ENCODE data around the gene C6orf52. TPM values are rescaled to one million over a fixed set of nuclear protein-coding genes. Genes with fewer than 3 reads are reported as not detected.
A peak's percentile ranks its signal among the peaks of the same experiment; 100 is the strongest.
"Not testable (repeated sequence)": the region's sequence is repeated elsewhere in the genome, so short reads cannot be mapped to it uniquely, and the experiment has no call there.

C6orf52 gene
- 1 to 10 TPM; 1.1 to 1.9 TPM for total RNA-seq

GRCh38 chr6:10694302-10695085 is at the start of gene C6orf52, which contains the start of gene PAK1IP1:
C6orf52 (minus strand) TSS chr6:10694616; CDS start chr6:10687550, 7,066 bp downstream.
PAK1IP1 (plus strand) TSS chr6:10694972; CDS start chr6:10694986, 14 bp downstream.
- H3K27ac Mint-ChIP-seq: peak within 1 kb of the TSS; percentile 100
- no peaks in the 10 kb centered on the region for H3K27me3 Mint-ChIP-seq
- ChIA-PET POLR2A (interaction anchor here (0.8 to 1.0 kb wide), 3 partner anchors 26 to 54 kb away, joined by 3 to 5 read pairs (median 4); partner anchors contain the start of gene TMEM14B), CTCF (interaction anchor here (0.6 to 2.0 kb wide), 10 partner anchors 12 to 666 kb away, joined by 3 to 16 read pairs (median 3); partner anchors contain the start of gene TMEM14C)
- peaks cover 44% of the 10 kb centered on the region for H3K4me1 Mint-ChIP-seq
- H3K4me3 Mint-ChIP-seq: peak within 1 kb of the TSS; percentile 91
- DNase-seq: peak; percentile 95
- H3K36me3 Mint-ChIP-seq (ENCODE audit: low read depth): peaks cover 28% of the 10 kb centered on the region
- H3K9me3 Mint-ChIP-seq: no peaks in the 10 kb centered on the region

DNA sequence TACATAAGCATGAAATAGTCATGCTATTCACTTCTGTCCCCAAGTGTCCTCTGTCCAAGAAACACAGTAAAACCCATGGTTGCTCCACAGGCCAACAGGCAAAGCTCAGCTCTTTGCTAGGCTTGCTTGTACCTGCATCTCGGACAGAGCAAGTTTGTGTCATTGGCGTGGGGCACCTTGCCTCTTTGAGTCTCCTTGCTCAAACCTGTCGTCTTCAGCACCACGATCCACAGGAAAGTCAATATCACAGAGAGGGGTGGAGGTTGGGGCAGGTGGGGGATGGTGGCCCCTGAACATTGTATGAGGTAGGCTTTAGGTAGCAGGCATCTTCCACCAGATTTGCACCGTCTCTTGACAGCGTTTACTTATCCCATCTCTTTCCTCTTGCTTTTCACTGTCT is 49.1 kb upstream of the C6orf52 start:
- ChIA-PET CTCF (interaction anchor here (1.2 kb wide), 1 partner anchor 17 kb away, joined by 3 read pairs; no protein-coding TSS in a partner anchor), POLR2A (no interaction called here)
- no peaks in the 10 kb centered on the region for H3K27me3 Mint-ChIP-seq
- DNase-seq: no peak
- peaks cover 14% of the 10 kb centered on the region for H3K36me3 Mint-ChIP-seq (ENCODE audit: low read depth)
- peaks cover 23% of the 10 kb centered on the region for H3K4me1 Mint-ChIP-seq
- H3K9me3 Mint-ChIP-seq: no peaks in the 10 kb centered on the region
- H3K27ac Mint-ChIP-seq: no peak overlapping the region
- no peak overlapping the region for H3K4me3 Mint-ChIP-seq

- CTCF ChIA-PET: interaction anchor here (1.0 to 1.3 kb wide), 2 partner anchors 13 to 19 kb away, joined by 3 to 4 read pairs; partner anchors contain the start of gene TMEM14C
- H3K4me3 Mint-ChIP-seq: no peak overlapping the region
- POLR2A ChIA-PET: interaction anchor here (0.5 kb wide), 1 partner anchor 21 kb away, joined by 4 read pairs; no protein-coding TSS in a partner anchor
- H3K36me3 Mint-ChIP-seq (ENCODE audit: low read depth): peaks cover 16% of the 10 kb centered on the region
- H3K27ac Mint-ChIP-seq: no peak overlapping the region
- no peaks in the 10 kb centered on the region for H3K9me3 Mint-ChIP-seq
- H3K27me3 Mint-ChIP-seq: no peaks in the 10 kb centered on the region
- H3K4me1 Mint-ChIP-seq: peaks cover 21% of the 10 kb centered on the region
- DNase-seq: no peak
Measured at GRCh38 chr6:10742251-10742650, 47.8 kb upstream of the C6orf52 start.

GRCh38 chr6:10741643-10742042 is 47.2 kb upstream of the C6orf52 start:
- DNase-seq, POLR2A ChIA-PET: not testable (repeated sequence)
- CTCF ChIA-PET: interaction anchor here (1.0 to 1.3 kb wide), 2 partner anchors 13 to 19 kb away, joined by 3 to 4 read pairs; partner anchors contain the start of gene TMEM14C

DNA sequence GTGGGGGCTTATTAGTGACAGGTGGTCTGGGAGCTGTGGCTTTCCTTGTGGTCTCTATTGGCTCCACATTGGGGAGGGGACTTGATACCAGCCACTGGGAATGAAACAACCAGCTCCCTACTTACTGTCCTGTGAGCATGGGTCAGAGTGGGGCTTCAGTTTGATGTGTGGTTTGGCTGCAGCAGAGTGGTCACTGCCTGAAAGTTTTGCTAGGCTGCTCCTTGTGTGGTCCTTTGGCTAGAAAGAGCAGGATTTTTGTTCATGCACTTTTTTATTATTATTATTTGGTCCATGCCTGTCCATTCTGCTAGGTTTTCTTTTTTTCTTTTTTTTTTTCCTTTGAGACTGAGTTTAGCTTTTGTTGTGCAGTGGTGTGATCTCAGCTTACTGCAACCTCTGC is 45.6 kb upstream of the C6orf52 start:
- Mint-ChIP-seq H3K27ac (no peak overlapping the region), H3K4me3 (no peak overlapping the region), H3K4me1 (peaks cover 2% of the 10 kb centered on the region), H3K36me3 (ENCODE audit: low read depth) (peaks cover 14% of the 10 kb centered on the region), H3K27me3 (no peaks in the 10 kb centered on the region), H3K9me3 (no peaks in the 10 kb centered on the region)
- CTCF ChIA-PET: interaction anchor here (0.5 to 0.9 kb wide), 3 partner anchors 9 to 65 kb away, joined by 3 to 5 read pairs (median 3); no protein-coding TSS in a partner anchor
- POLR2A ChIA-PET: no interaction called here
- DNase-seq: no peak

More at GRCh38 chr6:10741643-10742042, 47.2 kb upstream of the C6orf52 start:
- not testable (repeated sequence) for H3K27ac Mint-ChIP-seq, H3K4me3 Mint-ChIP-seq, H3K9me3 Mint-ChIP-seq, H3K27me3 Mint-ChIP-seq
- Mint-ChIP-seq H3K4me1 (peaks cover 16% of the 10 kb centered on the region), H3K36me3 (ENCODE audit: low read depth) (peaks cover 14% of the 10 kb centered on the region)

DNA sequence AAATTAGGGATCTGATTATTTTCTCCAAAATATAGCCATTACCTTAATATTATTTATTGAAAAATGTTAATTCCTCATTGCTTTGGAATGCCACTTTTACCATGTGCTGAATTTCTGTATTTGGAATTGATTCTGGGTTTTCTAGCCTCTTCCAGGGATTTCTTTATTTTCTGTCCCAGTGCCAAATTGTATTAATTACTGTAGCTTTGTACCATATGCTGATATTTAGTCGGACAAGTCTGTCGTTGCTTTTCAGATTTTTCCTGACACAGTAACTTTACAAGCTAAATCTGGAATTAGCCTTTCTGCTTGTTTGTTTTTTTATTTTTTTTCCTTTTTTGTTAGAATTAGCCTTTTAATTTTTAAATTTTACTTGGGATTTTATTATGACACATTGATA is 42.3 kb upstream of the C6orf52 start:
- ChIA-PET POLR2A (no interaction called here), CTCF (interaction anchor here (1.6 kb wide), 1 partner anchor 15 kb away, joined by 4 read pairs; no protein-coding TSS in a partner anchor)
- Mint-ChIP-seq H3K4me3 (no peak overlapping the region), H3K4me1 (no peaks in the 10 kb centered on the region), H3K27me3 (no peaks in the 10 kb centered on the region), H3K36me3 (ENCODE audit: low read depth) (peaks cover 17% of the 10 kb centered on the region), H3K9me3 (no peaks in the 10 kb centered on the region), H3K27ac (no peak overlapping the region)
- DNase-seq: no peak

- CTCF ChIA-PET: interaction anchor here (2.5 kb wide), 1 partner anchor 10 kb away, joined by 13 read pairs; the partner anchor contains the start of gene TMEM14C
Measured at GRCh38 chr6:10733863-10734262, 39.4 kb upstream of the C6orf52 start.

DNA sequence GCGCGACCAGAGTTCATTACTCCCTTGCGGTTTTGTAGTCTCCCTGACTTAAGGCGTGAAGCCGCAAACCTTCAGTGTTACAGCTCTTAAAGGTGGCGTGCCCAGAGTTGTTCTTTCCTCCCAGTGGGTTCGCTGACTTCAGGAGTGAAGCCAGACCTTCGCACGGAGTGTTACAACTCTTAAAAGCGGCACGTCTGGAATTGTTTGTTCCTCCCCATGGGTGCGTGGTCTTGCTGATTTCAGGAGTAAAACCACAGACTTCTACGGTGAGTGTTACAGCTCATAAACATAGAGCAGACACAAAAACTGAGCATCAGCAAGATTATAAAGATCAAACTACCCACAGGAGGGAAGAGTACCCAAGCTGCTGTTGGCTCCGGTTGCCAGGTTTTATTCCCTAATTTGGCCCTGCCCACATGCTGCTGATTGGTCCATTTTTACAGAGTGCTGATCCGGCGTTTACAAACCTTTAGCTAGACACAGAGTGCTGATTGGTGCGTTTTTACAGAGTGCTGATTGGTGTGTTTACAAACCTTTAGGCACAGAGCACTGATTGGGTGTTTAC is 38.8 kb upstream of the C6orf52 start:
- H3K4me1 Mint-ChIP-seq: peaks cover 2% of the 10 kb centered on the region
- DNase-seq: no peak
- H3K4me3 Mint-ChIP-seq: no peak overlapping the region
- H3K27me3 Mint-ChIP-seq: no peaks in the 10 kb centered on the region
- no peak overlapping the region for H3K27ac Mint-ChIP-seq
- no peaks in the 10 kb centered on the region for H3K9me3 Mint-ChIP-seq
- CTCF ChIA-PET: interaction anchor here (0.9 to 2.5 kb wide), 2 partner anchors 9 to 16 kb away, joined by 3 to 13 read pairs; partner anchors contain the start of gene TMEM14C
- POLR2A ChIA-PET: no interaction called here
- H3K36me3 Mint-ChIP-seq (ENCODE audit: low read depth): peaks cover 27% of the 10 kb centered on the region

More at GRCh38 chr6:10733863-10734262, 39.4 kb upstream of the C6orf52 start:
- no peaks in the 10 kb centered on the region for H3K9me3 Mint-ChIP-seq
- H3K27ac Mint-ChIP-seq: no peak overlapping the region
- H3K4me1 Mint-ChIP-seq: no peaks in the 10 kb centered on the region
- H3K4me3 Mint-ChIP-seq: no peak overlapping the region
- no peaks in the 10 kb centered on the region for H3K27me3 Mint-ChIP-seq
- no peak for DNase-seq
- POLR2A ChIA-PET: no interaction called here
- peaks cover 22% of the 10 kb centered on the region for H3K36me3 Mint-ChIP-seq (ENCODE audit: low read depth)

DNA sequence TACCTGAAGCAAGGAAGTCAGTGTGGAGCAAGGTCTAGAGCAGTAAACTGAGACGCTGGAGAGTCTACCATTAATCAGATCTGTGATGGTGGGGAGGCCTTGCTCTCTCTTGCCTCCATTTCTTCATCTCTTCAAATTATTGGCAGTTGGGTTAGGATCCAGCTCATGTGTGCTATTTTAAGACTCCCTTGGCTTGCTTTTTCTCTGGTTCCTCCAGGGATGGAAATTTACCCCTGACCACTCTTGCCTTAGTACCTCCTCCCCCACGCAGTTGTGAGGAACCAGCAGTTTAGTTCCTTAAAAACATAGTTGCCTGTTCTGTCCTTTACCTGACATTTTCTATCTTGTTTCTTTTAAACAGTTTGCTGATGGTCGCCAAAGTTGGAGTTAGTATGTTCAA is 35.8 kb upstream of the C6orf52 start:
- CTCF ChIA-PET: no interaction called here
- no peak overlapping the region for H3K4me3 Mint-ChIP-seq
- POLR2A ChIA-PET: no interaction called here

GRCh38 chr6:10725716-10726115 is 31.3 kb upstream of the C6orf52 start:
- H3K27me3 Mint-ChIP-seq: no peaks in the 10 kb centered on the region
- H3K9me3 Mint-ChIP-seq: no peaks in the 10 kb centered on the region
- no peak for DNase-seq
- H3K27ac Mint-ChIP-seq: no peak overlapping the region
- H3K4me1 Mint-ChIP-seq: peaks cover 55% of the 10 kb centered on the region
- H3K4me3 Mint-ChIP-seq: no peak overlapping the region
- POLR2A ChIA-PET: no interaction called here
- peaks cover 41% of the 10 kb centered on the region for H3K36me3 Mint-ChIP-seq (ENCODE audit: low read depth)
- CTCF ChIA-PET: interaction anchor here (0.9 to 1.4 kb wide), 2 partner anchors 13 to 18 kb away, joined by 3 read pairs; no protein-coding TSS in a partner anchor

More for the DNA sequence above, 35.8 kb upstream of the C6orf52 start:
- DNase-seq: no peak
- Mint-ChIP-seq H3K27ac (no peak overlapping the region), H3K27me3 (no peaks in the 10 kb centered on the region), H3K4me1 (peaks cover 14% of the 10 kb centered on the region), H3K36me3 (ENCODE audit: low read depth) (peaks cover 43% of the 10 kb centered on the region), H3K9me3 (no peaks in the 10 kb centered on the region)

- no peak for DNase-seq
- Mint-ChIP-seq H3K4me1 (peaks cover 56% of the 10 kb centered on the region), H3K36me3 (ENCODE audit: low read depth) (peaks cover 35% of the 10 kb centered on the region), H3K4me3 (no peak overlapping the region), H3K27ac (no peak overlapping the region), H3K27me3 (no peaks in the 10 kb centered on the region), H3K9me3 (no peaks in the 10 kb centered on the region)
- ChIA-PET CTCF (interaction anchor here (3.2 kb wide), 1 partner anchor 8 kb away, joined by 13 read pairs; no protein-coding TSS in a partner anchor), POLR2A (no interaction called here)
Measured at GRCh38 chr6:10725044-10725443, 30.6 kb upstream of the C6orf52 start.

GRCh38 chr6:10723567-10723881 is 29.1 kb upstream of the C6orf52 start:
- POLR2A ChIA-PET: no interaction called here
- Mint-ChIP-seq H3K36me3 (ENCODE audit: low read depth) (peaks cover 42% of the 10 kb centered on the region), H3K9me3 (peaks cover 10% of the 10 kb centered on the region), H3K27ac (peak overlapping the region; percentile 97), H3K4me3 (peak overlapping the region; percentile 95), H3K27me3 (no peaks in the 10 kb centered on the region), H3K4me1 (peaks cover 69% of the 10 kb centered on the region)
- CTCF ChIA-PET: interaction anchor here (1.0 to 3.2 kb wide), 3 partner anchors 10 to 29 kb away, joined by 3 to 13 read pairs (median 6); partner anchors contain the start of genes C6orf52 and PAK1IP1
- DNase-seq: no peak
